GM18873 (cell line): ENCODE data around the gene ATOSB.
"Not testable (repeated sequence)": the region's sequence is repeated elsewhere in the genome, so short reads cannot be mapped to it uniquely, and the experiment has no call there.

Source experiments
- ATAC-seq: cut with Tn5 transposase; IDR thresholded peaks from one replicate; pipeline ENCODE4 v1.9.1; 2021; ENCODE audit warnings: mild to moderate bottlenecking, moderate library complexity, moderate number of reproducible peaks; ENCODE audit not compliant: unreplicated experiment, low FRiP score

Gene ATOSB, protein sequence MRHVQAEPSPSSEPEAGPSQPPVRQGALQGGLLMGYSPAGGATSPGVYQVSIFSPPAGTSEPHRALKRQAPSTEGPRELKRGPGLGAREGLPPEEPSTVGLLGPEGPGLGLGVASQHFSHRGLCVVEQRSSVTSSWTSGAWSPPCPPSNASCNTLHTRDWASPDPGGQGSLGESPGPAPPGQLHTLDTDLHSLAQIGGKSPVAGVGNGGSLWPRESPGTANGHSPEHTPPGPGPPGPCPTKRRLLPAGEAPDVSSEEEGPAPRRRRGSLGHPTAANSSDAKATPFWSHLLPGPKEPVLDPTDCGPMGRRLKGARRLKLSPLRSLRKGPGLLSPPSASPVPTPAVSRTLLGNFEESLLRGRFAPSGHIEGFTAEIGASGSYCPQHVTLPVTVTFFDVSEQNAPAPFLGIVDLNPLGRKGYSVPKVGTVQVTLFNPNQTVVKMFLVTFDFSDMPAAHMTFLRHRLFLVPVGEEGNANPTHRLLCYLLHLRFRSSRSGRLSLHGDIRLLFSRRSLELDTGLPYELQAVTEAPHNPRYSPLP

DNA sequence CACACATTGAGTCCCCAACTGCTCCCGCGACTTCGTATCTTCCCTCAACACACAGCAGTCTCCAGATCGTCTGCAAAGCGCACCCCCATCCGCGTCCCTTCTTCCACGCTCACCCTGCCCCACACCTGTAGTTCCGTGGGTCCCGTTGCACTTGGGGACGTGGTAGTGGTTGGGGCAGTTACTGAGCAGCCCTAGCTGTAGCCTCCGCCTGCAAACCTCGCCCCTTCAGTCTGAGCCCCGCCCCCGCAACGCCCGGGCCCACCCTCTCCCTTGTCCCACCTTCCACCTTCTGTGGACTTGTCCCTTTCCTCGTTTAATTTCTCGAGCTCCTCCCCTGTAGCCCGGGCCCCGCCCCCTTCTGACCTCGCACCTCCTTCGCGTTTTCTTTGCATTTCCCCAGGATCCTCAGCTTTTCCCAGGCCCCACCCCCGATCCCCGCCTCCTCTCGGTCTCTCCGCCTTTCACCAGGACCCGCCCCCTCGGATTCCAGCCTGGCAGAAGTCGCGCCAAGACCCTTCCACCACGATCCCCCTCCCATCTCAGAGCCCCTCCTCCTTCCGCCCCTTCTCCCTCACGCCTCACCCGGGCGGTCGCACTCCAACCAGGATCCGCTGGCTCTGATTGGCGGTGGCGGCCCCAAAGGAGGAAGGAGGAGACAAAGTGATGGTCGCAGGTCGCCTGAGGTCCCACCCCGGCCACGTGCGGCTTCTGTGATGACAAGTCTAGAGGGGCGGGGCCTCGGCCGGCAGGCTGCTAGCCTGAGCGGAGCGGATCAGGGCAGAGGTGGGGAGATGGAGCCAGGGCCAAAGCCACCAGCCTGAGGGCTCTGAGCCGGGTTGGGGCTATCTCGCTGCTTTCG lies at the start of gene ATOSB:
Gene ATOSB (minus strand): TSS at position 183 of the 859 bp plus-strand sequence. CDS start 7,588 bp downstream, outside the sequence.
- ATAC-seq = peak; percentile 47

DNA sequence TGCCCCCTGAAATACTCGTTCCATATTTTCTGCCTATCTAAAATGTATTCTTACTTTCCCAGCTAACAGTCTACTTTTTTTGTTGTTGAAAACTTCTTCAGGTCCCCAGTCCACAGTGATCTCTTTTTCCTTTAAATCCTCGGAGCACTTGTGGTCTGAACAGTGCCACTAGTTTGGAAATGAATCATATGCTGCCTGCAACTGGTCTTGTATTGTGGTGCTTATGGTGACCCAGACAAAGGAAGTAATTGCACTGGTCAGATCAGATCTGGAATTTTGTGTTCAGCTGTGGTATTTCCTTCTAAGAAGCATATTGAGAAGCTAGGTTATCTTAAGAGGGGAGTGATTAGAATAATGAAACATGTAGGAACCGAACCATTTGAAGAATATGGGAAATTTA lies 49.0 kb upstream of the ATOSB start:
- ATAC-seq = no peak

DNA sequence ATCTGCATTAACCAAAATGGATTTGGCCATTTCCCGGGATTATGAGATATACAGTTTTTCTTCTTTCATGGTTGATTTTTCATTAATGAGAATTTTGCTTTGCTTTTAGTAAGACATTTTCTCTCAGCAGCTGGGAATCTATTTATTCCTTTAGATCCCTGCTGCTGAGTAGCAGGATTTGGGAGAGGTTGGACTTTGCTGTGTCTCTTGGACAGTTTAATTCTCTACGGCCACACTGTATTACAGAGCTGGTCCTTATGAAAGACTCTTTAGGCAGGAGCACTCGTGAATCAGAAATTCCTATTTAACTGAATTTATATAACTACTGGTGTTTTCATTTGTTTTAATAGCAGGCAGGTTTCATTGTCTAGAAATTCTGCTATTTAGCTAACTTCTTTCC lies 47.8 kb upstream of the ATOSB start:
- no peak for ATAC-seq

DNA sequence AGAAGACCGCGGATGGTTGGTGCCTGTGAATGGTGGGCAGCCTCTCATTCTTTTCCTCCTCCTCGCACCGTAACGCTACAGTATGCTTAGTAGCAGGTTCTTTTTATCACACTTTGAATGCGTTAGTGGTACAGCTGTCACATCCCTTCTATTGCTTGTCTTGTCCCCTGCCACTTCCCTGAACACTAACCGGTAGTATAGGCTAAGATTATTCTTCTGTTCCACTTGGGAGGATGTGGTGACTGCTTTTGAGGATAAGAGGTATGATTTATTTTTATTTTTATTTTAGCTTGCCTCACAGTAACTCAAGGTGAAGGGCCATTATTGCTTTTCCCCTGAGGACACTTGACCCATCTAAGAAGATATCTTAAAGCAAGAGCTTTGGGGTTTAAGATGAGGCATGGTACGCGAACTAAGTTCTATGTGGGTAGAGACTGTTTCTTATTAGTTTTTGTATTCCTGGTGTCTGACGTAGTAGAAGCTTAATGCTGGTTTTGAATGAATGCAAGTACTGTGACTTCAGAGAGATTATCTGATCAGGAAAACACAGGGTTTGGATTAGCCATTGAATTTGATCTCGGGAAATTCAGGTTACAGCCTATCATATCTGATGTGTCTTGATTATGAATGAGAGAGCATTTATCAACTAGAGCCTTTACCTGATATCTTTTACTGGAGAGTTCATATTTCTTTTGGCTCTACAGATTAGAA lies 47.1 kb upstream of the ATOSB start:
- no peak for ATAC-seq

DNA sequence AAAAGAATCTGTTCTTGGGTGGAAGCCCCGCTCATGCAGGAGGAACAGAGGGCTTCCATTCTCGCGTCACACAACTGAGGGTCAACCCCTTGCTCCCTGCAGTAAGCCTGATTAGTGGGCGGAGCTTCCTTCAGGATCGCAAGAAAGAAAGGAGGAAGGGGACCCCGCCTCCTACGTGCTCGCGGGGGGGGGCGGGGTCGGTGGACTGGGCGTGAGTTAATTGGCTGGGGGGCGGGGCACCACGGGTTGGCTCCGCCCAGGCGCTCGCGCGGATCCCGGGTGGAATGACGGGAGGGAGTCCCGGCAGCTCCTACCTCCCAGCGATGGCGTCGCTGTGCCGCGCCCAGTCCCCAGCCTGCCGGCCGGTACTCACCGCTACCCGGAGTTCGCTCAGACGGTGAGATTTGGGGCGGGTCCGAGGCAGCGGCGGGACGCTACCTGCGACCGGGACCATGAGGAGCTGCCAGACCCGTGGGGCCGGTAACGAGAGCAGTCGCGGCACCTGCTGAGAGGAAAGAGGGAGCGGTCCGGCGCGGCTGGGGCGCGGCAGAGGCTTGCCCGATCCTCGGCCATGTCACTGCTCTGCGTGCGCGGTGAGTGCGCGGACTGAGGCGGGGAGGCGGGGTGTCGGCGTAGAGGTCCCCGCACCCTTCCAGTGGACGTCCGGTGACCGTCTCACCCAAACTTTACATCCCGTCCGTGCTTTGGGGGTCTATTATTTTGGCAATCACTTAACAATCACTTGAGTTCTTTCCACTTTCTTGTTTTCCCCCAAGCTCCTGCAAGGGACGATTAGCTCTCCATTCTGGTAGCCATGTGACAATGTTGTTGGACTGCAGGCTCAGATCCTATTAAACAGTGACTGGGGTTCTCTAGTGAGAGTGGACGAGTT lies 46.3 kb upstream of the ATOSB start, which contains the start of gene UNC13B:
Gene UNC13B (plus strand): TSS at position 297 of the 892 bp plus-strand sequence. CDS start 275 bp downstream, at position 572.
- ATAC-seq = peak; percentile 48

DNA sequence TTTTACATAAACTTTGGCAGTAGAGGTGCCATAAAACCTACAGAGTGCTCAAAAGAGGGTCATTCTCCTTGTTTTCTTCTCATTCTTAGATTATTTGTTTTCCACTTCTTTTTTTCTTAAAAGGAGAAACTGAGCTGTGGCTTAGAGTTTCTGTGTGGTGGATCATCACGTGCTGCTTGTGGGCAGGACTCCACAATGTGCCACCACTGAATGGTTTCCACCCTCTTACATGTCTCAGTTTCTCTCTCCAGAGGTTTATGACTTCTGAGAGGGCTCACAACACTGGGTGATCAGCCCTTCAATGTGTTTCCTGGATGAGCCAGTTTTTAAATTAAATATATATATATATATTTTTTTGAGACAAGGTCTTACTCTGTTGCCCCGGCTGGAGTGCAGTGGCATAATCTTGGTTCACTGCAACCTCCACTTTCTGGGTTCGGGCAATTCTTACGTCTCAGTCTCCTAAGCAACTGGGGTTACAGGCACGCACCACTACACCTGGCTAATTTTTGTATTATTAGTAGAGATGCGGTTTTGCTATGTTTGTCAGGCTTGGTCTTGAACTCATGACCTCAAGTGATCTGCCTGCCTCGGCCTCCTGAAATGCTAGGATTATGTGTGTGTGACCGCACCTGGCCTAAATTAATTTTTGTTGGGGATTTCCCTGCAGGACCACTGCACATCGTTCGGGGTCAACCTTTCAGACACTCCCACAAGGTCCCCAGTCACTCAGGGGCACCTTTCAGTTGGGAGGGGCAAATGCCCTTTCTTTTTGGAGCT lies 43.0 kb upstream of the ATOSB start:
- ATAC-seq = no peak

DNA sequence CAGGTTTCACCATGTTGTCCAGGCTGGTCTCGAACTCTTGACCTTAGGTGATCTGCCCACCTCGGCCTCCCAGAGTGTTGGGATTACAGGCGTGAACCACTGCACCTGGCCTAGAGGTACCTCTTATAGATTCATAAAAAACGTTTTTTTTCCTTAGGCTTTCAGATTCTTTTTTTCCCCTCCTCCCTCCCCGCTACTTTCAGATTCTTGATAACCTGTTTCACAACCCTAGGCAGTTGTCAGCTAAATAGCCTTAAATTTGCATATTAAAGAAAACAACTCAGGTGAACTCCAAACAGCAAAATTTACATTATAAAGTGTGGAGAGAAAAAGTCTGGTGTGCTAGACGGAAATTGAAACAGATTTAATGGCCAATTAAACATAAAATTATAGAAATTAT lies 42.2 kb upstream of the ATOSB start:
- ATAC-seq = not testable (repeated sequence)

DNA sequence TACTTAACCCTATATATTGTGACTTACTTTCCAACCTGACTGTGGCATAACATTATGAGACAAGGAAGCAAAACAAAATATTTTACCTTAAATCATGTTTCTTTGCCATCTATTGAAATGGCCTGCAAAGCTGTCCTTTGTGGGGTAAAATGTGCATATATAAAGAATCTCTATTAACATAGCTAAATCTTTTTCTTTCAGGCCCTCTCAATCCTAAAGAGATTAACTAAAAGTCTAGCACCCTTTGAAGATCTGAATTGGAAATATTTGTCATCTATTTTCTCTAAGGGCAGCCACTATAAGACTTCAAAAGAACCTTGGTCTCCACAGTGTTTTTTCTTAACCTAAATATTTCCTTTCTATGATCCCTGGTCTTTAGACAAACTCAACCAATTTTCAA lies 41.1 kb upstream of the ATOSB start:
- ATAC-seq = no peak

DNA sequence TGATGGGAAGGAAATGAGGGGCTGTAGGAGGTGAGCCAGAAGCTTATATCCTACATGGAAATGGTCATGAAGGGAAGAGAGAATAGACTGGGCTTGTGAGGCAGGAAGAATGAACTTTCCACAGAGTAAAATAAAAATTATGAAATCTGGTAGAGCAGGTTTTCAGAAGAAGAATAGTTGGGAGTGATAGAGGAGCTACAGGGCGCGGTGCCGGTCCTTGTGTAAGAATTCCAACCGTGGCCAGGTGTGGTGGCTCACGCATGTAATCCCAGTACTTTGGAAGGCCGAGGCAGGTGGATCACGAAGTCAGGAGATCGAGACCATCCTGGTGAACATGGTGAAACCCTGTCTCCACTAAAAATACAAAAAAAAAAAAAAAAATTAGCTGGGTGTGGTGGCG lies 37.3 kb upstream of the ATOSB start:
- no peak for ATAC-seq

DNA sequence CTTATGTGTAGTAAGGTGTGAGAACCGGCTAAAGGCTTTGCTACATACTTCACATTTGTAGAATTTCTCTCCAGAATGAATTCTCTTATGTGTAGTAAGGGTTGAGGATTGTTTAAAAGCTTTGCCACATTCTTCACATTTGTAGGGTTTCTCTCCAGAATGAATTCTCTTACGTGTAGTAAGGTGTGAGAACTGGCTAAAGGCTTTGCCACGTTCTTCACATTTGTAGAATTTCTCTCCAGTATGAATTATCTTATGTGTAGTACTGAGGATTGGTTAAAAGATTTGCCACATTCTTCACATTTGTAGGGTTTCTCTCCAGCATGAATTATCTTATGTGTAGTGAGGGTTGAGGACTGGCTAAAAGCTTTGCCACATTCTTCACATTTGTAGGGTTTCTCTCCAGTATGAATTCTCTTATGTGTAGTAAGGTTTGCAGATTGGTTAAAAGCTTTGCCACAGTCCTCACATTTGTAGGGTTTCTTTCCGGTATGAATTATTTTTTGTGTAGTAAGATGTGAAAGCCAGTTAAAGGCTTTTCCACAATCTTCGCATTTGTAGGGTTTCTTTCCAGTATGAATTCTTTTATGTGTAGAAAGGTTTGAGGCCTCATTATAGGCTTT lies 32.4 kb upstream of the ATOSB start:
- ATAC-seq = not testable (repeated sequence)

DNA sequence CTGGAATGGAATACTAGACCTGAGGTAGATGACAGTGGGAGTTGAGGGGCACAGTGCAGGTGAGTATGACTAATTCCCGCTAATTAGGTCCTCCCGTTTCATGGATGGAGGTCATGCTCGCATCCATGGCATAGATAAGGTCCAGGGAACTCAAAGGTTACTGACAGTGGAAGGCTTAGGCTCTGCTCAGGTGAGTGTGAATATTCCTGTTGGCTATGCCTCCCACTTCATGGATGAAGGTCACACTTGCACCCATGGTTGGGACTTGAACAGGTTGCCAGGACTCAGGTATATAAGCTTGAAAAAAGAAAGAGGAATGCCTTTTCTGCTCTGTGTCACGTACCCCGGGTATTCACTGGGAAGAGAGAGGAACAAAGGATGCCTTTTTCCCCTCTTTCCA lies 26.4 kb upstream of the ATOSB start:
- no peak for ATAC-seq

DNA sequence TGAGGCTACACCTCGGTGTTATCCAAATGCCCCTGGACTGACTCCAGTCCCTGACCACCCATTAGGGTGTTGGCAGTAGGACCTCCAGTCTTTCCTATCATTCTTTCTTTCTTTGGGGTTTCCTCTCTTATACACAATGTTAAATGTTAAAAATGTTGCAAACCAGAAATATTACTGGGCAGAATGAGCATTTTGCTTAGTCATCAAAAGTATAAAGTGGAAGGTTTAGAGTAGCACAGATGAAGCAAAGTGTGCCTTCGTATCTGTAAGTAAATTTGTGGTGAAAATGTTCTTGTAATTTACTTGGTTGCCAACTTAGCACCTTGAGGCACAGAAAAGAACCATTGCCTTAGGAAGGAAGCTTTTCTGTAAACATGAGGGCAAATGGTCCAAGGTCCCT lies 24.4 kb upstream of the ATOSB start:
- no peak for ATAC-seq

DNA sequence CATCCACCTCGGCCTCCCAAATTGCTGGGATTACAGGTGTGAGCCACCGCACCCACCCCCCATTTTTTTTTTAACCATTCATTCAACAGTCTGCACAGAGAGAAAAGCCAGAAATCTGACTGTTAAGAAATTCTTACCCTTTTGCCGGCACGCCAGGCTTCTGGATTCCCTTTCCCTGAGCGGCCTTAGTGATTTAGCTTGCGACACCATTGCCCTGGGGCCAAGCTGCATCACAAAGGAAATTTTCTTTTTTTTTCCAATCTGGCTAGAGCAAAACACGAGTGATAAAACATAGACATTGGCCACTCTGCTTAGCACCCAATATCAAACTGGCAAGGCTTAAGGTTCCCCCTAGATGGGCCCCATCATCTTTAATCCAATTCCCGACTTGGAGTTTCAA lies 21.2 kb upstream of the ATOSB start:
- no peak for ATAC-seq

DNA sequence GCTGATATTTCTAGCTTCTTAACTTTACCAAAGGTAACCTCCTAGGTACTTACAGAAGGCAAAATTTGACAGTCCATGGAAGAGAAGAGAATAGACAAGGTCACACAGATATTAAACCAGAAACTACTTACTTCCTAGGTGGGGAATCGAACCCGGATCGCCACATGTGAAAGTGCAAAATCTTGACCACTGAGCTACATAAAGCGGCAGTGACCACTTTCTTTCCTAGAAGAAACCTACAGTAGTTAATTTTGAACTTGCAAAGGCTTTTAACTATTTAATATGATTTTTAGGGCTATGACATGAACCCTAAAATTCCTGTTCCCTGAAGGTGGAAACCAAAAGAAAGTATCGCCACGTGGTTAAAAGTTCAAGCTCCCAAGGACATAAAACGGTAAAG lies 20.3 kb upstream of the ATOSB start:
- ATAC-seq = no peak

DNA sequence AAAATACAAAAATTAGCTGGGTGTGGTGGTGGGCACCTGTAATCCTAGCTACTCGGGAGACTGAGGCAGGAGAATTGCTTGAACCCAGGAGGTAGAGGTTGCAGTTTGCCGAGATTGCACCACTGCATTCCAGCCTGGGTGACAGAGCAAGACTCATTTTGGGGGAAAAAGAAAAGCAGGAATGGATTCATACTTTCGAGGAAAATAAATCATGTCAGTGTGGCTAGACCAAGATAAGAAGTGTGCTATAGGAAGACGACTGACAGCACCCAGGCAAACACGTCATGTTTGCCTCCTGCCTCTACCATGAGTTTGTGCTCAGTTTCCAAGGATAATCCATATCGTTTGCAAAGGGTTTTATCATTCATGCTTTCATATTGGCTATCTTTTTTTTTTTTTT lies 19.3 kb upstream of the ATOSB start:
- no peak for ATAC-seq

DNA sequence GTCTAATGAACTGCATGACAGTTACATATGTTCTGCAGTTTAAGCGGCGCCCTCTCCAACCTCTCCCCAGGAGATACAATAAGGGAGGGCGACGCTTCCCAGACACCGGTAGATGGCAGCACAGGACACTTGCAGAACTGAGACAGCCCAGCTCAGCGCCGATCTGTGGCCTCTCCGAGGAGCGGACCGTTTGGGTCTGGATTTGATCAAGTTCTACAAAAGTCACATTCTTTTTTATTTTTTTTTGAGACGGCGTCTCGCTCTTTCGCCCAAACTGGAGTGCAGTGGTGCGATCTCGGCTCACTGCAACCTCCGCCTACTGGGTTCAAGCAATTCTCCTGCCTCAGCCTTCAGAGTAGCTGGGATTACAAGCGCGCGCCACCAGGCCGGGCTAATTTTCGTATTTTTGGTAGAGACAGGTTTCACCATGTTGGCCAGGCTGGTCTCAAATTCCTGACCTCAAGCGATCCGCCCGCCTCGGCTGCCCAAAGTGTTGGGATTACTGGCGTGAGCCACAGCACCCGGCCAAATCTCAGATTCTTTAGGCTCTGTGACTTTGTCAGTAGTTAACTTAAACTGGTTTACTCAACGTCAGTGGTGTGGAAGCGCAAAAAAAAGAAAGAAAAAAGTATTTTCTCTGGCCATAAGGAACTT lies 1.4 kb upstream of the ATOSB start:
- peak; percentile 36 for ATAC-seq

DNA sequence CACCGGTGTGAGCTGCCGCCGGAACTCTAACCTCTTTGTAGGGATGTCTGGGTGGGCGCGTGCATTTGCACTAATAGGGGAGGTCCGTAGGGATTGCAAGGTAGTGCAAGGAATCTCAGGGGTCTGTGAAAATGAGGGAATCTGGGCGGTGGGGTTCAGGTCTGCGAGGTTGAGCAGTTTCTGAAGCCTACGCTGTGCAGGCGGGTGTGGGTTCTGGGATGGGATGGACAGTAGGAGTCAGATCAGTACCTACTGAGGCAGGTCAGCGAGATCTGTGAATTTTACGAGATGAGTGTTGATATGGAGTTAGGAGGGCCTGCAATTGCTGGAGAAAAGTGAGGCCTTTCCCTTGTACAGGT lies 856 bp upstream of the ATOSB start:
- ATAC-seq = peak; percentile 7
